Epithelial cell of proximal tubule (primary cell): ENCODE results near the gene PDE6A. TPM values are rescaled to one million over a fixed set of nuclear protein-coding genes. Genes with fewer than 3 reads are reported as not detected.

Source experiments
- DNase-seq: peaks from one replicate; pipeline ENCODE4 v3.0.0-alpha.2; 2011; ENCODE audit warnings: low read depth
- H3K4me3 ChIP-seq: 2 replicates; pipeline ENCODE4 v1.5.1; 2011; ENCODE audit warnings: low read depth, mild to moderate bottlenecking, low read length
- total RNA-seq: library from RNA; depleted of rRNA; stranded (reverse); fragments of >200 nt; gene quantifications from 2 replicates; pipeline ENCODE4 v1.2.3, GENCODE V29; 2015
- TF ChIP-seq, protein P1 (sequence below): conservative IDR thresholded peaks from 2 replicates; pipeline ENCODE4 v1.5.1; 2012; ENCODE audit warnings: low read depth, mild to moderate bottlenecking, low read length

Gene PDE6A
- total RNA-seq, 1 donor from 2014 or later = not detected

DNA sequence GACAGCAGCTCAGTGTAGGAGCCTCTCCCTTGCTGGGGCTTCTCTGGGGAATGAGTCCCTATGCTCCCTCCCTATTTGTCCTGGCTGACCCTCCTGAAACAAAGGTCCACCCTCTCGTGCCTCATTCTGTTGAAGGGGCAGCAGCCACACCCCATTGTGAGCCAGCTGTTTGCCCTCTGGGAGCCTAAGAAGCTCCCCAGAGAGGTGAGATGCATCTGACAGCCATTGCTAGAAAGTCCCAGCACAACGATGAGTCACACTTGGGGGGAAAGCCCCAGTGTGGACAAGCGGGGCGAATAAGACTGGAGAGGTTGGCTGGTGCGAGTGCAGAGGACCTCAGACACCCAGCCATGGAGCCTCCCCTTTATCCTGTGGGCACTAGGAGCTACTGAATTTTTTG, 113.1 kb downstream of the PDE6A start:
- DNase-seq = no peak
- no peak overlapping the region for H3K4me3 ChIP-seq
- TF ChIP-seq, protein P1, sequence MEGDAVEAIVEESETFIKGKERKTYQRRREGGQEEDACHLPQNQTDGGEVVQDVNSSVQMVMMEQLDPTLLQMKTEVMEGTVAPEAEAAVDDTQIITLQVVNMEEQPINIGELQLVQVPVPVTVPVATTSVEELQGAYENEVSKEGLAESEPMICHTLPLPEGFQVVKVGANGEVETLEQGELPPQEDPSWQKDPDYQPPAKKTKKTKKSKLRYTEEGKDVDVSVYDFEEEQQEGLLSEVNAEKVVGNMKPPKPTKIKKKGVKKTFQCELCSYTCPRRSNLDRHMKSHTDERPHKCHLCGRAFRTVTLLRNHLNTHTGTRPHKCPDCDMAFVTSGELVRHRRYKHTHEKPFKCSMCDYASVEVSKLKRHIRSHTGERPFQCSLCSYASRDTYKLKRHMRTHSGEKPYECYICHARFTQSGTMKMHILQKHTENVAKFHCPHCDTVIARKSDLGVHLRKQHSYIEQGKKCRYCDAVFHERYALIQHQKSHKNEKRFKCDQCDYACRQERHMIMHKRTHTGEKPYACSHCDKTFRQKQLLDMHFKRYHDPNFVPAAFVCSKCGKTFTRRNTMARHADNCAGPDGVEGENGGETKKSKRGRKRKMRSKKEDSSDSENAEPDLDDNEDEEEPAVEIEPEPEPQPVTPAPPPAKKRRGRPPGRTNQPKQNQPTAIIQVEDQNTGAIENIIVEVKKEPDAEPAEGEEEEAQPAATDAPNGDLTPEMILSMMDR = no peak

DNA sequence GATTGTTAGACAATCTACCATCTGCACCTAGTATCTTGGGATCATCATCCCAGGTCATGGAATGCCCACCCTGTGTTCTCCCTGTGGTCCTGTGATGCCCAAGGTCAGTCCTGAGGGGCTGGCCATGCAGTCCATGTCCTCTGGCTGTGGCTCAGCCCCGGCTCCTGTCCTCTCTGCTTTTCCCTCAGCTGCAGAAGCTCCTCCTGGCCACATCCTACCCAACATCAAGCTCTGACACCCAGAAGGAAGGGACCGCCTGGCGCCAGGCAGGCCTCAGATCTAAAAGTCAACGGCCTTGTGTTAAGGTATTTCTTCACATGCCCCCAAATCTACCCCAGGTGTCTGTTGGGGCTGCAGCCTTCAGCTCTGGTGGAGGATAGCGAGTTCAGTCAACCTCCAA, 114.0 kb downstream of the PDE6A start:
- DNase-seq = no peak
- TF ChIP-seq, protein P1 = no peak

DNA sequence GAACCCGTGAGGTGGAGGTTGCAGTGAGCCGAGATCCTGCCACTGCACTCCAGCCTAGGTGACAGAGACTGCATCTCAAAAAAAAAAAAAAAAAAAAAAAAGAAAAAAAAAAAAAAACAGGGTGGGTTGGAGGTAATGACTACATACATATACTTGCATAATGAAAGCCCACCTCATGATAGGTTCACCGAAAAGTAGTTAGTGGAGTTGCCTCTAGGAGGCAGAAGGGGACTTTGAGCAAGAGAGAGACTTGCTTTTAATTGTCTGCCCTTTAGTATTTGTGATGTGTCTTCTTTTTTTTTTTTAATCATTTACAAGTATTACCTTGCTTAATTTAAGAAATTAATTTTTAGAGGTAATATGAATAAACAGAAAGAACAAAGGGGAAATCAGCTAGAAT, 114.6 kb downstream of the PDE6A start:
- DNase-seq = no peak
- TF ChIP-seq, protein P1 = peak; percentile 23
- no peak overlapping the region for H3K4me3 ChIP-seq

More for the DNA sequence above, 114.0 kb downstream of the PDE6A start:
- no peak overlapping the region for H3K4me3 ChIP-seq

DNA sequence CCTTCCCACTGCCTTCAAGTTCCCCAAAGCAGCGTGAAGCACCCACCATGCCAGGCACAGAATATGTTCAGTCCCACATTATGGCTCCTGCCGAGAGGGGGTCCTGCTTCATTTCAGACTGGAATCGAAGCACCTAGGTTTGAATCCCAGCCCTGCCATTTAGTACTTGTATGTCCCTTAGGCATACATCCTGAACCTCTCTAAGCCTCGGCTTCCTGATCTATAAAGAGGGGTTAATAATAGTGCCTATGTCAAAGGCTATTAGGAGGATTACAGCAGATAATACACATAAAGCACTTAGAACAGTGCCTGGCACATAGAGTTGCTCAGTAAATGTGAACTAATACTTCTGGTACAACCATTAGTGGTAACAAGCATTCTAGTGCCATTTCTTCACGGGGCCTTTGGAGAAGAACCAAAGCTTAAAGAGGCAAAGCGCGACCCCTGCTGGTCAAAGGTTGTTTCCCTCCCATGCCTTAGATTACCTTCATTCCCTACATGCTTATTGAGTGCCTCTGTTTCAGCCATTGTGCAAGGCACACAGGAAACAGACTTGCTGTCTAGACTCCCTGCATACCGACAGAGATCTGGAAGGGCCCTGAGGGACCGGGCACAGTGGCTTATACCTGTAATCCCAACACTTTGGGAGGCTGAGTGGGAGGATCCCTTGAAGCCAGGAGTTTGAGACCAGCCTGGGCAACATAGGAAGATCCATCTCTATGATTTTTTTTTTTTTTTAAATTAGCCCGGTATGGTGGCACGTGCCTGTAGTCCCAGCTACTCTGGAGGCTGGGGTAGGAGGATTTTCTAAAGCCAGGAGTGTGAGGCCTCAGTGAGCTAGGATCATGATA, 116.2 kb downstream of the PDE6A start:
- DNase-seq = peak; percentile 71
- TF ChIP-seq, protein P1 = peak; percentile 92
- H3K4me3 ChIP-seq = no peak overlapping the region

DNA sequence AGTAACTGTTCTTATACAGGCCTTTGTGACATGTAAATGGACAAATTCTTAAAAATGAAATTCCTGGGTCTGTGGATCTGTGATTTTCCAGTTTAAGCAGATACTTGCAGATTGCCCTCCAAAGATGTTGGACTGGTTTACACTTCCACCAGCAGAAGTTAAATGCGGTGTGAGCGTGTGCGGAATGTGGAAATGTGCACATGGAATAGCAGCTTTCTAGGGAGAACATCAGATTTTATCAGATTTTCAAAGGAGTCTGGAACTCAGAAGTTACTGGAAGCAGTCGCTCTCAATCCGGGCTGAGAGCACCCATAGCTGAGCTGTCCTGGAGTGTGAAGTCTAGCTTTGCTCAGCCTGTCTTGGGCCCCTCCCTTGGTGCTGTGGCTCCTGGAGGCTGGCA, 117.0 kb downstream of the PDE6A start:
- DNase-seq = no peak
- no peak overlapping the region for H3K4me3 ChIP-seq
- TF ChIP-seq, protein P1 = no peak

DNA sequence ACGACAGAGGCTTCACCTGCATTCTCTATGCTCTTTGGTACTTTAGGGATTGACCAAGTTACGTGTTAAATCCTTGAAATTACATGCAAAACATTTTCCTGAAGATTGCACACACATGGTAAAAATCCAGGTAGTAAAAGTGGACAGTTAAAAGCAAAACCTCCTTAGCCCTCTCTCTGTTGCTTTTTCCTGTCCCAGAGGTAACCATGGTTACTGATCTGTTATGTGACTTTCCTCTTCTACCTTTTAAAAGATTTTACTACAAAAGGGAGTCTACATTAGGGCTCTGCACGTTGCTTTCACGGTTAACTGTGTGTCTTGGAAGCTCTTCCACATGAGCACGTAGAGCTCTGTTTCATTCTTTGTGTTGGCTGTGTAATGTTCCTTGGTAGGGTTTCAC, 117.5 kb downstream of the PDE6A start:
- no peak for DNase-seq
- TF ChIP-seq, protein P1 = no peak

DNA sequence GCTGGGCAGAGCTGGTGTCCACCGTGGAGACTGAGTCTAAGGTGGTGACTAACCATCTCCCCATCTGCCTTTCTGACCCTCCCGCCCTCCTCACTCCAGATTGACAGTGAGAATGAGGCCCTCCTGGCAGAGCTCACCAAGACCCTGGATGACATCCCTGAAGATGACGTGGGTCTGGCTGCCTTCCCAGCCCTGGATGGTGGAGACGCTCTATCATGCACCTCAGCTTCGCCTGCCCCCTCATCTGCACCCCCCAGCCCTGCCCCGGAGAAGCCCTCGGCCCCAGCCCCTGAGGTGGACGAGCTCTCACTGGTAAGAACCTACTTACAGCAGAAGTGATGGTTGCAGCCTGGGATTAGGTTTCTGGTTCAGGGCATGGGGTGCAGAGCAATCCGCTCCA, 118.0 kb downstream of the PDE6A start:
- no peak for DNase-seq
- H3K4me3 ChIP-seq = no peak overlapping the region
- TF ChIP-seq, protein P1 = no peak

More for the DNA sequence above, 117.5 kb downstream of the PDE6A start:
- no peak overlapping the region for H3K4me3 ChIP-seq
